ENCODE results near the gene COX6B2. TPM values are rescaled to one million over a fixed set of nuclear protein-coding genes. Genes with fewer than 3 reads are reported as not detected.

Gene COX6B2
- total RNA-seq, 1 experiment from 2014 or later, result 0.80 TPM

- Histone ChIP-seq H3K4me3 (ENCODE audit: low read length) (no peak overlapping the region), H4K20me1 (ENCODE audit: low read length) (no peaks in the 10 kb centered on the region), H3K79me2 (ENCODE audit: low read length) (no peaks in the 10 kb centered on the region), H3F3A (ENCODE audit: low read length, unreplicated experiment) (no peaks in the 10 kb centered on the region), H3K4me2 (ENCODE audit: low read length) (no peak overlapping the region), H3K9me3 (ENCODE audit: low read length) (no peaks in the 10 kb centered on the region), H3K9ac (ENCODE audit: low read length) (no peak overlapping the region), H3K4me1 (ENCODE audit: insufficient read depth, low read length) (peaks cover 7% of the 10 kb centered on the region; the same call in 1 of the 2 replicates), H3K27me3 (ENCODE audit: low read length) (no peaks in the 10 kb centered on the region), H2AFZ (ENCODE audit: low read length) (no peak overlapping the region), H3K27ac (ENCODE audit: low read length) (no peak overlapping the region), H3K9me2 (replicated peaks; ENCODE audit: low read length) (no peaks in the 10 kb centered on the region), H3K36me3 (ENCODE audit: low read depth, low read length) (no peaks in the 10 kb centered on the region)
- no peak for TF ChIP-seq CTCF (conservative IDR thresholded peaks at IDR 0.05; ENCODE audit: low read depth, low read length)
- ChIA-PET CTCF (no interaction called here), POLR2A (ENCODE audit: unreplicated experiment) (no interaction called here)
- DNase-seq (no peak), ATAC-seq (no peak)
- no TSS peak for BruUV-seq (replicated peaks)
- intact Hi-C loops (cut with micrococcal nuclease), result loop anchor here (5.0 kb wide), 1 partner anchor 67 kb away; the partner anchor contains the start of gene IL11
Observed at GRCh38 chr19:55304980-55305379, 49.5 kb downstream of the COX6B2 start.

- intact Hi-C loops (cut with micrococcal nuclease), result loop anchor here (5.0 kb wide), 1 partner anchor 68 kb away; the partner anchor contains the start of gene IL11
- POLR2A ChIA-PET (ENCODE audit: unreplicated experiment), result no interaction called here
Observed at GRCh38 chr19:55304279-55304978, 50.1 kb downstream of the COX6B2 start.

More at GRCh38 chr19:55304279-55304978, 50.1 kb downstream of the COX6B2 start:
- no peaks in the 10 kb centered on the region for H3F3A ChIP-seq (ENCODE audit: low read length, unreplicated experiment)
- H2AFZ ChIP-seq (ENCODE audit: low read length), result no peak overlapping the region
- no peak overlapping the region for H3K9ac ChIP-seq (ENCODE audit: low read length)
- no peaks in the 10 kb centered on the region for H3K9me2 ChIP-seq (replicated peaks; ENCODE audit: low read length)
- no peaks in the 10 kb centered on the region for H3K36me3 ChIP-seq (ENCODE audit: low read depth, low read length)
- no peaks in the 10 kb centered on the region for H3K9me3 ChIP-seq (ENCODE audit: low read length)
- CTCF ChIA-PET, result no interaction called here
- no peaks in the 10 kb centered on the region for H3K27me3 ChIP-seq (ENCODE audit: low read length)
- H3K4me2 ChIP-seq (ENCODE audit: low read length), result no peak overlapping the region
- no peaks in the 10 kb centered on the region for H4K20me1 ChIP-seq (ENCODE audit: low read length)
- TF ChIP-seq EZH2phosphoT487 (IDR thresholded peaks at IDR 0.05; ENCODE audit: borderline replicate concordance, low read length), result no peak
- no peak for TF ChIP-seq EZH2 (IDR thresholded peaks at IDR 0.05; ENCODE audit: low read length, unreplicated experiment)
- no peak for TF ChIP-seq CTCF (conservative IDR thresholded peaks at IDR 0.05; ENCODE audit: low read depth, low read length)
- H3K4me1 ChIP-seq (ENCODE audit: insufficient read depth, low read length), result peaks cover 7% of the 10 kb centered on the region; the same call in 1 of the 2 replicates
- DNase-seq (peak; percentile 54), ATAC-seq (peak; percentile 27; the same call in 1 of the 2 replicates)
- H3K4me3 ChIP-seq (ENCODE audit: low read length), result no peak overlapping the region
- no peaks in the 10 kb centered on the region for H3K79me2 ChIP-seq (ENCODE audit: low read length)
- no peak overlapping the region for H3K27ac ChIP-seq (ENCODE audit: low read length)
- no TSS peak for BruUV-seq (replicated peaks)

All from PC-3 (cell line).